Measurements from ENCODE around the gene RND3.

RND3 gene

DNA sequence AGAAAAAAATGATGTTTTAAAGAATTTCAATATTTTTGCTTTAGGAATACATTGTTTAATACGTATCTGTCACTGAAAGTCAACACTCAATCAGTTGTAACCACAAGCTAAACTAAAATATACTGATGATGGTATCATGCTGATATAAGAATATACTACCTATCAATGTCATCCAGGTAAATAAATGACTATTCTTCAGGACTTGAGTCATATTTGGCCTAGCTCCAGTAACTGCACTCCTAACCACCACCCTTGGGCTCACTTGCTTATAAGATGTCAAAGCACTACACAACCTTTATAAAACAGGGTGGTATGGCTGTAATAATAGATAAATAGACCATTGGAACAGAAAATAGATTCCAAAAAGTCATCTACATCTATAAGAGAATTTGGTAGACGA is 48.8 kb downstream of the RND3 start:
- no peak for DNase-seq

DNA sequence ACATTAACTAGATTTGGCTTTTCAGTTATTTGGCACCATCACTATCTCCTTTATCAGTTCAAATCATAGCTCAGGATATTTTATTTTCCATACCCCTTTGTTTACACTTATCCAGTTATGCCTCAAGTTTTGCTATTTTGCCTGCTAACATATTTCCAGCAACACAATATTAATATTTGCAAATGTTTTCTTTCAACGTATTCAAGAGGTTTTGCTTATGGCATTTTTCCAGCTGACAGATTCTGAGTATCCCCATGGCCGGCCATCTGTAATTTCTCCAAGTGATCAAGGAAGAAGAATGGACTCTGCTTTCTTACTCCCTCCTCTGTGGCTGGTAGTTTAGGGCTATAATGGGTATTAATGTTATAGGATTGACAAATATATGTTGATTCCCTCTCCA is 49.4 kb downstream of the RND3 start:
- DNase-seq, result no peak

DNA sequence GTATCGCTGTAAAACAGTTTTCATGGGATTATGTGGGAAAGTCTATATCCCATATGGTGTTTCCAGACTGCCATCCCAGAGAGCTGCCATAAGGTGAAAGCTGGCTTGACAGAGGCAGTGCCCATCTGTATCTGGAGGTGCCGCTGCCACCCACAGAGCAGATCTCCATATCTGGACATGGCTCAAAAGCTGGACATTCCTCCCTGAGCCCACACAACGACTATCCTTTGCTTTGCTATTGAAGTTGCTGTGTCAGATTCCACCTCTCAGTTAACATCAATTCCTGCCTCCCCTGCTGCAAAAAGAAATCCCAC is 55.2 kb downstream of the RND3 start:
- DNase-seq, result no peak

DNA sequence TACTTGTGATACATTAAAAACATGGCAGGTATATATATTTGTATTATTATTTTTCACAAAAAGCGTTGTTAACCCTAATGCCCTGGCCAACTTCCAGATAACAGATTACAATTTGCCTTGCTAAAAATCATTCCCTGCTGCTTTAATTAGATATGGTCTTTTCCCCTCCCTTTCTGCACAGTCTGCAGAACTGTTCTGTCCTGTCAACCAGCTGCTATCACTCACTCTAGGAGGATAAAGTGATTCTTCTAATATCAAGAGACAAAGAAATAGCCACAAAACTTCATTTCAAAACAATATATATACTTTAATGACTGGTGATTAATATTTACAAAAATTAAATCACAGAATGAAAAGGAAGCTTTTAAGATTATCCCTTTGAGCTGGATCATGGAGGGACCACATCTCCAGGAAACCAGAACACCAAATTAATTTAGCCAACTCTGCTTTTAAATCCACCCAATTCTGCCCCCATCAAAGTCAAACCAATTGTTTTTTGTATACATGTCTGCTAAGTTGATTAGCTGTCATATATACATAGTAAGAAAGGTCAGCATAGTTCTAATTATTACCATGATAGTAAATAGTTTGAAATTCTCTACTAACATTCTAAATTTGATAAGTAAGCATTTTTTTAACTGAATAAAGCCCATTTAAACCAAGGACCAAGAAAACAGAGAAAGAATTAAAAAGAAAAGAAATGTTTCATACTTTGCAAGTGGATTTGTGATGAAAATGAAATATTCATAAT is 55.7 kb downstream of the RND3 start:
- DNase-seq, result no peak

DNA sequence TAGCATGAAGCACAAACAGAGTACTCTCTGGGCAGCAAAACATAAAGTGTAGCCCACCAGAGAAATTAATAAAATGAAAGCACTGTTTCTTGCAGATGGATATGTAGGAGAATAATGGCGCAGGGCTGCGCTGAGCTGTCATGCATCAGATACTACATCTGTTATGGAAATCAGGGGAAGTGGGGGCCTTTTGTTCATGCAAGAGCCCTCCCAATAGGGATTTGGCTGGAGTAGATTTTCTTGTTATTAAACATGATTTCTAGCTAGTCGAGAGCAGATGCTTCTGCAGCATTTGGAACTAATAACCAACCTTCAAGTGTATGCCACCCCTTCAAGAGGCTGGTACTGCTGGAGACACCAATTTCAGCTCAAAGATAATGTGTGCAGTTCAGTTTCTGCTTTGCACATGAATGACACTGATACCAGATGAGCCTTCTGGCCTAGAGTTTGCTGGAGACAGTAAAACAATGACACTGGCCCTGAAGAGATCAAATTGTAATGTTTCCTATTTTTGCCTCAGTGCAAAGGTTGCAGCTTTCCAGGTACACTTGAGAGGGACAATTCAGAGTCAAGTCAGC is 58.0 kb downstream of the RND3 start:
- DNase-seq, result no peak

DNA sequence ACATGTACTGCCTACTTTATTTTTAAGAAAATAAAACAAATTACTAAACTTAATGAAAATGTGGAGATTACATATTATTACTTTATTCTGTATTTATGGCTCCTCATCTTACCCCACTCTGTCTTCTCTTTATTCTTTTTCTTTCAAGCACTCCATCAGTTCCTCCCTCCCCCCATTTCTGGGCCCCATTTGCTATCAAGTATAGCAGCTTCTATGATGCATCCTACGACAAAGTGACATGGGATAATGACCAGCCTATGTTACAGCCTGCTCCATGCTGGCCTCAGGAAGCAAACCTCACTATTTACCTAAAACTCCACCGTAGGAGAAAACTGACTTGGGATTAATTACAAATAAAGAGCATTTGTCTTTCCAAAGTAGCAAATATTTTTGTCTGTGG is 58.8 kb downstream of the RND3 start:
- no peak for DNase-seq

DNA sequence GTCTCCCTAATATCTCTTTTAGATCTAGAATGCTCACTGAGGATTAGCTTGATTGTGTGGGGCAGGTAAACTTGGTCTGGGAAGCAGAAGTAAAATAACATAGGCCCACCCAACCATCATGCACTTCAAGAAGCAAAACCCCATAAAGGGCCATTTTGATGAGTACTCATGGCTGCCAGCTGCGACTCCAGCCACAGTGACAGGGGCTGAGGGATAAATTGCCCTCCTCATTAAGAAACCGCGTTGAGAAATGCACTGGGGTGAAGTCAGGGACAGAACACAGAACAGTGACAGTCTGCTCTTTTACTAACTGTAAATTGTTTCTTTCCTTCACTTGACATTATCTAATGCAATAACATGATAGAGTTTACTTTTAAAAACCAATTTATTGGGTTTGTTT is 60.2 kb downstream of the RND3 start:
- DNase-seq, result no peak

DNA sequence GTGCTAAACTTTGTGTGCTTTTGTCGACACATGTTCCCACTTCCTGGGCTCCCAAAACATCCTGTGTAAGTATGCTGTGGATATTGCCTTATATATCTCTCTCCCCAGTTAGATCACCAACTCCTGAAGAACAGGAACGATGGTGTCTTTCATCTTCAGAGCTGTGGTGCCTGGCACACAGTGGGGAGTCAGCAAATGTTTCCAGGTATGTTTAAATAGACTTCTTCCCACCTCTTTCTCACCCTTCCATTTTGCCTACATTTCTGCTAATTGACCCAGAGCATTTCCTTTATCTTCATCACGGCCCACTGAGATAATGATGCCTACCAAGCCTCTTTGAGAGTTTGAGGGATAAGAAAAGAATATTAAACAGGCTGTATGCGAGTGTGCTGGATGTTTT is 60.7 kb downstream of the RND3 start:
- DNase-seq, result no peak

DNA sequence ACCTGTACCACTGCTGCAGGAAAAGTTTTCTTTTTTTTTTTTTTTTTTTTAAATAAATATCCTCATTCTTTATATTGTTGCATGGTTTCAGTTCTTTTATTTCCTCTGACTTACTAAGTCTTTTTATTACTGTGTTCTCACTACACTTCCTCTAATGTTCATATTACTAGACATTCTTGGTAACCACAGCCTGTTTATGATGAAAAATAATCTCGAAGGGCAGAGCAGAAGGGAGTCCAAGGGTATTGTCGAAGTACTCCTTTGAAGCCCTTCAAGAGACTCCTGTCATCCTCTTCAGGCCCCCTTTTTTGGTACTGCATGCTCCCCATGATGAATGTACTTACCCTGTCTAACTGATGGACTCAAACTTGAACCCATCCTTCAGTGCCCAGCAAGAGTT is 61.2 kb downstream of the RND3 start:
- DNase-seq, result no peak

DNA sequence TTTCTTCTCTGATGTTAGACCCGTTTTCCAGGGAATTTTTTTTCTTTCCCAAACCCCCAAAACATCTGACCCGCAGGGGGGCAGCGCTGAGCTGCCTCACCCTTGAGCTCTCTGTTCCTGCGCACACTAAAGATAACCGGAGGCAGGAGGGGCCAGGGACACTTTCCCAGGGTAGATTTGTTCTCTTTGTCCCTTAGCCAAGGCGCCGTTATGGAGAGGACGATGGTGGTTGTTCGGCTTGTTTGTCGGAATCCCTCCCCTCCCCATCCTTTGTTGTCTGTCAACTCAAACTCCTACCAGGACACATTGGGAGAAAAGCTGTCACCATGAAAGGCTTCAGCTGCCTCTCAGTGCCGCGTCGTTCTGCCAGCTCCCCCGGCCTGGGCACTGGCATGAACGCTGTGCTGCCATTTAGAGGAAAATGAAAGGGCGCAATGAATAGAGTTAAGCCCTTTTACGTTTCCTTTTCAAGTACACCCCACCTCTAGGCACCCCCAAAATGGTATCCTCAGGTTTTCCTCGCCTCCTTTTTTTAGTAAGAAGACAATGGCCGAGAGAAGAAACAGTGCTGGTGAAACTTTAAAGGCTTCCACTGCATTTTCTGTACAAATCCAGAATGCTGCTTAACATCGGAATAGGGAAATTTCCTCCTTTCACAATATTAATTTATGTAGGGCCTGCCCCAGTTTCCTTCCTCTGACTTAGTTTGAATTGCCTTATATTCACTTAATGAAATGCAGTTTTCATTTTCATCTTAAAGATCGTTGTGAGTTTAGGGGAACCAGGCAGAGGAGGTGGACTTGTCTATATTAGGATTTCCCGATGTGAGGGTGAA is 62.1 kb downstream of the RND3 start:
- no peak for DNase-seq

DNA sequence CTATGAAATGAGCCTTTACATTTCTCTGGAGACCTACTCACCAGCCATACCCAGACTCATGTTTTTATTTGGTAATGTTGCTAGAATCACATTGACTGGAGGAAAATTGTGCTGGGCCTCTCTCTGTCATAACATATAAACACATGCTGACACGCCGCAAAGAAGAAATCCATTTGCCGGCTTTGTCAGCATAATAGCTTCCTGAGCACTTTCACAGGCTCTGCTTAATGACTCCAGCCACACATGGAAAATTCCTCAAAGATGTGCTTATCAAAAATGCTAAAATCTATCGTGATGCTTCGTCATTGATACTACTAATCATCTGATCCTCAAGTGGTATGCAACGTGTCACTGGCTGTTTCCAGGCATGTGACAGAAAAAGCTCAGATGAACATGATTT is 63.1 kb downstream of the RND3 start:
- peak; percentile 48 for DNase-seq

DNA sequence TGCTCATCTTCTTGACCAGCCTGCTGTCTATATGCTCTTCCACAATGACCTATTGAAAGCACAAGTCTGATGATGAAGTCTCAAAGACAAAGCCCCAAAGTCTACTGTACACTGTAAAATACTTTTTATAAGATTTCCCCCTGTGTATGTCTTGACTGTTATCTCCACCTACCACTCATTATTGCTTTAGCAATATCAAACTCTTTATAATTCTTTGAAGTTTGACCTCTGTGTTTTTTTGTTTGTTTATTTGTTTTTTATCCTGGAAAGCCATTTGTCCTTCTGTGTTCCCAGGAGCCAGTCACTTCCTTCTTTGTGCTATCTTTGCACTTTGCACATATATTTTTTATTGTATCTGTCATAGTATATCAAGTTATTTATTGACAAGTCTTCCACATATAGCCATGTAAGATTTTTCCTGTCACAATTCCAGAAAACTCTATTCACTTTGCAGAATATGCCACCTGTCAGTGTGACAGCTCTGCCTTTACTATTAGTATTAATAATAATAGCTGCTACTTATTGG is 66.3 kb downstream of the RND3 start:
- no peak for DNase-seq

DNA sequence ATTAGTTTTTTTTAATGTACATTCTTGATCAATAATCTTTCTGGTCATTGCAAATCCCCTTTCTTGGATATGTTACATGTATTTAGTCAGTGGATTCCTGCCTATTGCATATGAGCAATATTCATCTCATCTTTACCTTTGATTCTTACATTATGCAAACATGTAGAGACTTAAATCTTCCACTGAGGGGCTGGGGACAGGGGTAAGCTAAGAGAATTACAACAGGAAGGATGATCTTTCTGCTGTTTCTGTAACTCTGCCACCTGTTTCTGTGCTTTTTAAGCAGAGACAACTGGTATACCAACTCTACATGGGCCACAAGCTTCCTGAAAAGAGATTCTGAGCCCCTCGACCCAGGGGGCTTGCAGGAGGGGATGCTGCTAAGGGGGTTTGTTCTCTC is 68.6 kb downstream of the RND3 start:
- no peak for DNase-seq

Measured in fibroblast of skin of right quadriceps (primary cell).